SK-N-SH (cell line): ENCODE measurements around the gene MSH5. TPM values are rescaled to one million over a fixed set of nuclear protein-coding genes. Genes with fewer than 3 reads are reported as not detected.

Source experiments
- CTCF ChIA-PET: fragments of 300-600, 350-600 bp; formaldehyde crosslinking; extraction: SDS; loops from one replicate; lab custom pipeline; 2021; lab: Yijun Ruan, JAX
- POLR2A ChIA-PET: fragments of 350-600 bp; sonication (Branson Sonifier 250); formaldehyde crosslinking; extraction: SDS; loops from one replicate; lab custom pipeline; 2020; ENCODE audit warnings: antibody characterized with exemption, inconsistent platforms; lab: Yijun Ruan, JAX
- DNase-seq: peaks from one replicate; pipeline ENCODE4 v3.0.0; 2012
- H2AFZ ChIP-seq: fragments of 200-600 bp; sonication (generic); 2 replicates; pipeline ENCODE4 v1.8.1; 2016; ENCODE audit warnings: antibody characterized with exemption, mild to moderate bottlenecking, low read depth
- H3F3A ChIP-seq: fragments of 200-600 bp; sonication (generic); replicated peaks from 2 replicates; pipeline ENCODE3; 2016; ENCODE audit warnings: antibody characterized with exemption, mild to moderate bottlenecking; ENCODE audit not compliant: insufficient read depth
- H3K27ac ChIP-seq, 2 experiments: fragments of 200-500 bp in 1 of 2; fragments of 200-600 bp in 1 of 2; sonication (Bioruptor generic) in 1 of 2; sonication (generic), shearing (Covaris generic) in 1 of 2; 2 replicates each; pipeline versions ENCODE4 v1.5.1 to v1.6.1; 2014 to 2016; ENCODE audit warnings: low read depth in 2 of 2, inconsistent platforms in 1 of 2, low read length in 1 of 2, mild to moderate bottlenecking in 1 of 2, mixed read lengths in 1 of 2
- H3K27me3 ChIP-seq: fragments of 200-600 bp; sonication (generic), shearing (Covaris generic); 2 replicates; pipeline ENCODE4 v1.6.1; 2016; ENCODE audit warnings: mixed run types; ENCODE audit not compliant: insufficient read depth
- H3K36me3 ChIP-seq, 2 experiments: fragments of 200-500 bp in 1 of 2; fragments of 200-600 bp in 1 of 2; sonication (Bioruptor generic) in 1 of 2; sonication (generic) in 1 of 2; replicated peaks in 1 of 2; 2 replicates each; pipeline versions ENCODE3 to v1.5.1; 2014 to 2016; ENCODE audit warnings: low read length in 1 of 2, mild to moderate bottlenecking in 1 of 2; ENCODE audit not compliant: insufficient read depth in 2 of 2, control insufficient read depth in 1 of 2
- H3K4me1 ChIP-seq, 2 experiments: fragments of 200-500 bp in 1 of 2; fragments of 200-600 bp in 1 of 2; sonication (Bioruptor generic) in 1 of 2; sonication (generic), shearing (Covaris generic) in 1 of 2; 2 replicates each; pipeline versions ENCODE4 v1.5.1 to v1.6.1; 2014 to 2016; ENCODE audit warnings: low read depth in 1 of 2, low read length in 1 of 2, mixed run types in 1 of 2; ENCODE audit not compliant: insufficient read depth in 2 of 2, control insufficient read depth in 1 of 2
- H3K4me2 ChIP-seq: fragments of 200-600 bp; sonication (generic), shearing (Covaris generic); 2 replicates; pipeline ENCODE4 v1.6.1; 2017; ENCODE audit warnings: mixed run types
- H3K4me3 ChIP-seq, 2 experiments: fragments of 200-500 bp in 1 of 2; fragments of 200-600 bp in 1 of 2; sonication (Bioruptor generic) in 1 of 2; sonication (generic), shearing (Covaris generic) in 1 of 2; 2 replicates each; pipeline versions ENCODE4 v1.5.1 to v1.8.1; 2014 to 2016; ENCODE audit warnings: low read depth in 2 of 2, inconsistent platforms in 1 of 2, low read length in 1 of 2, mild to moderate bottlenecking in 1 of 2, mixed read lengths in 1 of 2, moderate library complexity in 1 of 2
- H3K79me2 ChIP-seq: fragments of 200-600 bp; sonication (generic); 2 replicates; pipeline ENCODE4 v1.8.1; 2017; ENCODE audit warnings: mild to moderate bottlenecking; ENCODE audit not compliant: insufficient read depth
- H3K9ac ChIP-seq: fragments of 200-600 bp; sonication (generic); 2 replicates; pipeline ENCODE4 v1.6.1; 2017; ENCODE audit warnings: mixed run types
- H3K9me2 ChIP-seq: fragments of 200-600 bp; sonication (generic); 2 replicates; pipeline ENCODE4 v1.6.1; 2017; ENCODE audit warnings: mixed run types
- H3K9me3 ChIP-seq: fragments of 200-600 bp; sonication (generic); 2 replicates; pipeline ENCODE4 v1.6.1; 2017; ENCODE audit warnings: mixed run types, mild to moderate bottlenecking, moderate library complexity
- H4K20me1 ChIP-seq: fragments of 200-600 bp; sonication (generic); 2 replicates; pipeline ENCODE4 v1.6.1; 2017; ENCODE audit warnings: mild to moderate bottlenecking, mixed run types; ENCODE audit not compliant: insufficient read depth
- CHD2 ChIP-seq: fragments of 150-350 bp; IDR thresholded peaks from 2 replicates; pipeline ENCODE4 v1.6.1; 2018; ENCODE audit warnings: low read length; ENCODE audit not compliant: partially characterized antibody
- ELF1 ChIP-seq: IDR thresholded peaks from 2 replicates; pipeline ENCODE4 v1.4.0; 2012
- EZH2phosphoT487 ChIP-seq: fragments of 200-600 bp; sonication (generic); IDR thresholded peaks from 2 replicates; pipeline ENCODE4 v1.6.1; 2017; ENCODE audit warnings: low read depth, mixed run types, mild to moderate bottlenecking, antibody characterized with exemption, moderate library complexity, borderline replicate concordance
- FOSL2 ChIP-seq: IDR thresholded peaks from 2 replicates; pipeline ENCODE4 v1.4.0; 2012; ENCODE audit warnings: low read depth, mild to moderate bottlenecking, moderate library complexity, borderline replicate concordance
- FOXJ3 ChIP-seq: sonication (generic); formaldehyde crosslinking; IDR thresholded peaks from 2 replicates; pipeline ENCODE4 v1.5.1; 2020; ENCODE audit warnings: mild to moderate bottlenecking, missing genetic modification reagents
- FOXM1 ChIP-seq: IDR thresholded peaks from 2 replicates; pipeline ENCODE4 v1.4.0; 2012; ENCODE audit warnings: low read depth, mild to moderate bottlenecking
- JUND ChIP-seq: IDR thresholded peaks from 2 replicates; pipeline ENCODE4 v1.4.0; 2012
- MXI1 ChIP-seq: IDR thresholded peaks from 2 replicates; pipeline ENCODE4 v1.6.1; 2012; ENCODE audit warnings: mild to moderate bottlenecking, low read depth, low read length, improper control_type of control experiment
- NFIC ChIP-seq: IDR thresholded peaks from 2 replicates; pipeline ENCODE4 v1.4.0; 2012; ENCODE audit warnings: borderline replicate concordance
- NRF1 ChIP-seq: IDR thresholded peaks from 2 replicates; pipeline ENCODE4 v1.6.1; 2012; ENCODE audit warnings: low read depth, mild to moderate bottlenecking, low read length
- POLR2AphosphoS5 ChIP-seq: IDR thresholded peaks from 2 replicates; pipeline ENCODE4 v1.6.1; 2012; ENCODE audit warnings: low read depth, low read length
- RCOR1 ChIP-seq: fragments of 150-350 bp; IDR thresholded peaks from 2 replicates; pipeline ENCODE4 v1.6.1; 2017; ENCODE audit warnings: antibody characterized with exemption, low read length
- RFX5 ChIP-seq: IDR thresholded peaks from 2 replicates; pipeline ENCODE4 v1.6.1; 2012; ENCODE audit warnings: mild to moderate bottlenecking, improper control_type of control experiment, low read length
- RXRA ChIP-seq: IDR thresholded peaks from 2 replicates; pipeline ENCODE4 v1.4.0; 2012; ENCODE audit warnings: low read depth, mild to moderate bottlenecking, borderline replicate concordance
- SIN3A ChIP-seq: IDR thresholded peaks from 2 replicates; pipeline ENCODE4 v1.6.1; 2012; ENCODE audit warnings: low read depth, mild to moderate bottlenecking, low read length, moderate library complexity, borderline replicate concordance
- SMC3 ChIP-seq: IDR thresholded peaks from 2 replicates; pipeline ENCODE4 v1.6.1; 2012; ENCODE audit warnings: low read depth, low read length, improper control_type of control experiment
- TCF12 ChIP-seq: IDR thresholded peaks from 2 replicates; pipeline ENCODE4 v1.4.0; 2012
- TEAD4 ChIP-seq: IDR thresholded peaks from 2 replicates; pipeline ENCODE4 v1.4.0; 2012; ENCODE audit warnings: mild to moderate bottlenecking, borderline replicate concordance; ENCODE audit not compliant: insufficient read depth
- USF1 ChIP-seq: IDR thresholded peaks from 2 replicates; pipeline ENCODE4 v1.4.0; 2012; ENCODE audit warnings: low read depth, borderline replicate concordance
- YY1 ChIP-seq: IDR thresholded peaks from 2 replicates; pipeline ENCODE4 v1.4.0; 2012; ENCODE audit warnings: low read depth, mild to moderate bottlenecking
- WGBS: methylation state at CpG from one replicate; pipeline ENCODE4 v1.1.6; 2017; ENCODE audit warnings: low lambda C conversion rate; 5-methylcytosine and 5-hydroxymethylcytosine counted together
- polyA plus RNA-seq, 3 experiments: library from polyadenylated mRNA; depleted of rRNA; stranded (reverse); fragments of >200 nt; gene quantifications; 2 replicates each; pipeline ENCODE4 v1.2.3, GENCODE V29; 2012
- TF ChIP-seq, protein P1 (sequence below): IDR thresholded peaks from 2 replicates; pipeline ENCODE4; 2012
- TF ChIP-seq, protein P2 (sequence below): fragments of 150-350 bp; IDR thresholded peaks from 2 replicates; pipeline ENCODE4 v1.6.1; 2016; ENCODE audit warnings: mild to moderate bottlenecking, low read depth, low read length
- TF ChIP-seq, protein P3 (sequence below): fragments of 150-350 bp; IDR thresholded peaks from 2 replicates; pipeline ENCODE4 v1.6.1; 2017; ENCODE audit warnings: antibody characterized with exemption, low read length, low read depth, borderline replicate concordance

The MSH5 gene
- polyA plus RNA-seq, 1 of the 3 experiments (the other 2 are of a cell fraction), result 16.0 TPM

GRCh38 chr6:31750411-31751022, 10.7 kb downstream of the MSH5 start:
- H3K9me3 ChIP-seq, result no peaks in the 10 kb centered on the region
- H3F3A ChIP-seq, result peaks cover 26% of the 10 kb centered on the region
- no peak overlapping the region for H3K4me2 ChIP-seq
- 92% methylated on average over 7 of the region's 7 CpGs for WGBS
- CTCF ChIA-PET, result interaction anchor here (1.2 kb wide), 1 partner anchor 80 kb away, joined by 4 read pairs; no protein-coding TSS in a partner anchor
- 0 out of 4 replicates have a peak, but pooled peaks cover 0 to 3% of the 10 kb centered on the region in 2 experiments for H3K4me1 ChIP-seq
- no peak overlapping the region for H3K27ac ChIP-seq
- POLR2A ChIA-PET, result no interaction called here
- peaks cover 0 to 6% of the 10 kb centered on the region in 2 experiments for H3K36me3 ChIP-seq
- H3K79me2 ChIP-seq, result no peaks in the 10 kb centered on the region; the same call in 1 of the 2 replicates
- no peak for DNase-seq
- H3K4me3 ChIP-seq, result no peak overlapping the region
- TF ChIP-seq NFIC (no peak), RCOR1 (no peak), SIN3A (no peak), MXI1 (no peak), USF1 (no peak), FOXM1 (no peak), NRF1 (no peak)
- TF ChIP-seq, protein P1, sequence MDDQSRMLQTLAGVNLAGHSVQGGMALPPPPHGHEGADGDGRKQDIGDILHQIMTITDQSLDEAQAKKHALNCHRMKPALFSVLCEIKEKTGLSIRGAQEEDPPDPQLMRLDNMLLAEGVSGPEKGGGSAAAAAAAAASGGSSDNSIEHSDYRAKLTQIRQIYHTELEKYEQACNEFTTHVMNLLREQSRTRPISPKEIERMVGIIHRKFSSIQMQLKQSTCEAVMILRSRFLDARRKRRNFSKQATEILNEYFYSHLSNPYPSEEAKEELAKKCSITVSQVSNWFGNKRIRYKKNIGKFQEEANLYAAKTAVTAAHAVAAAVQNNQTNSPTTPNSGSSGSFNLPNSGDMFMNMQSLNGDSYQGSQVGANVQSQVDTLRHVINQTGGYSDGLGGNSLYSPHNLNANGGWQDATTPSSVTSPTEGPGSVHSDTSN, result no peak
- H2AFZ ChIP-seq, result no peak overlapping the region
- no peaks in the 10 kb centered on the region for H3K9me2 ChIP-seq
- no peaks in the 10 kb centered on the region for H3K27me3 ChIP-seq
- no peaks in the 10 kb centered on the region for H4K20me1 ChIP-seq
- no peak overlapping the region for H3K9ac ChIP-seq

DNA sequence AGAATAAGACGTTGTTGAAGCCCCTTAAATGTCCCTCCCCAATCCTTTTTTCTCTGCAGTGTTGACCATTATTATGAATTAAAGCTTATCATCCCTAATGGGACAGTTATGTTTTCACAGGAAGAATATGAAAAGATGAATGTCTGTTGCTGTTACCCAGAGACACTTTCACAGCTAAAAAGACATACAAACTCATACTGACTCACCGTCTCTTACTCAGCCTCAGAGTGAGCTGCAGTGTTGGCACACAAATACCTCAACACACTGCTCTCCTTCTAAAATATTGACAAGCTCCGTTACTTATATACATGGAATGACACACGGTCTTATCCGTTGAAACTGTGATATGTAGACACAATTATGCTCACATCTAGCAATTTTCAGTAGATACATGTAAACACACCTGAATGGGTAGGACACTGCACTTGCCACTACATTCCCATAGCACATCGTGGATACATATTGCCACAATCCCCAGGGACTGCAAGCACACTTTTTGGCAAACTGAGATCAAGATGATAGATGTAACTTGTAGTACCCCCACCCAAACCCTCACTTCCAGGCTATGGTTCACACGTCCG, 13.0 kb downstream of the MSH5 start:
- Histone ChIP-seq H3K4me1 (0 out of 4 replicates have a peak, but pooled peaks cover 0 to 3% of the 10 kb centered on the region in 2 experiments), H3K4me2 (peak overlapping the region; percentile 59), H3K36me3 (peaks cover 0 to 6% of the 10 kb centered on the region in 2 experiments), H3F3A (peaks cover 26% of the 10 kb centered on the region), H3K79me2 (no peaks in the 10 kb centered on the region; the same call in 1 of the 2 replicates), H3K9ac (peak overlapping the region; percentile 55; the same call in 1 of the 2 replicates), H3K9me3 (no peaks in the 10 kb centered on the region), H4K20me1 (no peaks in the 10 kb centered on the region), H3K27ac (peak overlapping the region in 1 of 2 experiments; percentile 84; a peak in 2 of 4 replicates), H3K27me3 (no peaks in the 10 kb centered on the region), H3K4me3 (no peak overlapping the region), H3K9me2 (no peaks in the 10 kb centered on the region), H2AFZ (no peak overlapping the region)
- TF ChIP-seq, protein P2, sequence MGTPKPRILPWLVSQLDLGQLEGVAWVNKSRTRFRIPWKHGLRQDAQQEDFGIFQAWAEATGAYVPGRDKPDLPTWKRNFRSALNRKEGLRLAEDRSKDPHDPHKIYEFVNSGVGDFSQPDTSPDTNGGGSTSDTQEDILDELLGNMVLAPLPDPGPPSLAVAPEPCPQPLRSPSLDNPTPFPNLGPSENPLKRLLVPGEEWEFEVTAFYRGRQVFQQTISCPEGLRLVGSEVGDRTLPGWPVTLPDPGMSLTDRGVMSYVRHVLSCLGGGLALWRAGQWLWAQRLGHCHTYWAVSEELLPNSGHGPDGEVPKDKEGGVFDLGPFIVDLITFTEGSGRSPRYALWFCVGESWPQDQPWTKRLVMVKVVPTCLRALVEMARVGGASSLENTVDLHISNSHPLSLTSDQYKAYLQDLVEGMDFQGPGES, result no peak
- TF ChIP-seq FOSL2, result peak; percentile 76; the same call in 1 of the 2 replicates
- no peak for TF ChIP-seq YY1
- TF ChIP-seq EZH2phosphoT487, result no peak
- TF ChIP-seq NRF1, result no peak
- TF ChIP-seq, protein P1, result peak; percentile 79
- no peak for TF ChIP-seq RXRA
- TF ChIP-seq, protein P3, sequence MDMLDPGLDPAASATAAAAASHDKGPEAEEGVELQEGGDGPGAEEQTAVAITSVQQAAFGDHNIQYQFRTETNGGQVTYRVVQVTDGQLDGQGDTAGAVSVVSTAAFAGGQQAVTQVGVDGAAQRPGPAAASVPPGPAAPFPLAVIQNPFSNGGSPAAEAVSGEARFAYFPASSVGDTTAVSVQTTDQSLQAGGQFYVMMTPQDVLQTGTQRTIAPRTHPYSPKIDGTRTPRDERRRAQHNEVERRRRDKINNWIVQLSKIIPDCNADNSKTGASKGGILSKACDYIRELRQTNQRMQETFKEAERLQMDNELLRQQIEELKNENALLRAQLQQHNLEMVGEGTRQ, result no peak
- TF ChIP-seq TEAD4, result no peak
- TF ChIP-seq TCF12, result peak; percentile 36; the same call in 1 of the 2 replicates
- TF ChIP-seq RFX5, result no peak
- TF ChIP-seq SMC3, result no peak
- TF ChIP-seq CHD2, result no peak
- no peak for TF ChIP-seq FOXJ3 (CRISPR knock-in tag)
- TF ChIP-seq ELF1, result no peak
- peak; percentile 75 for TF ChIP-seq JUND
- TF ChIP-seq POLR2AphosphoS5, result peak; percentile 10; the same call in 1 of the 2 replicates
- 0 out of 2 replicates have a peak, but pooled peaks have one; percentile 21 for TF ChIP-seq NFIC
- DNase-seq, result no peak
- CTCF ChIA-PET, result interaction anchor here (1.0 to 1.4 kb wide), 3 partner anchors 17 to 78 kb away, joined by 3 to 7 read pairs (median 5); no protein-coding TSS in a partner anchor
- POLR2A ChIA-PET, result no interaction called here
- 34% methylated on average over 8 of the region's 8 CpGs for WGBS
